PC-9 (cell line): ENCODE results near the gene ACHE. TPM values are rescaled to one million over a fixed set of nuclear protein-coding genes. Genes with fewer than 3 reads are reported as not detected.

ENCODE experiments used
- BruUV-seq: library from RNA; stranded (reverse); fragments of 400-500 nt; replicated peaks from 2 replicates; lab custom pipeline; 2021; lab: Mats Ljungman, UMichigan
- CTCF ChIA-PET: fragments of 300-600 bp; sonication (Branson Sonifier 250); formaldehyde crosslinking; loops from one replicate; lab custom pipeline; 2022; ENCODE audit warnings: antibody characterized with exemption; lab: Charles Lee
- POLR2A ChIA-PET: fragments of 300-600 bp; sonication (Branson Sonifier 250); formaldehyde crosslinking; loops from one replicate; lab custom pipeline; 2022; ENCODE audit warnings: antibody characterized with exemption; ENCODE audit not compliant: unreplicated experiment; lab: Charles Lee
- DNase-seq, 2 experiments: peaks; one replicate each; pipeline versions ENCODE4 v3.0.0 to v3.0.0-alpha.2; 2015 to 2022; ENCODE audit warnings: mixed read lengths in 1 of 2
- H2AFZ ChIP-seq: fragments of 200-600 bp; sonication (generic); 2 replicates; pipeline ENCODE4 v1.8.1; 2017; ENCODE audit warnings: antibody characterized with exemption
- H3F3A ChIP-seq: fragments of 200-600 bp; sonication (generic); 2 replicates; pipeline ENCODE4 v1.8.1; 2017; ENCODE audit warnings: antibody characterized with exemption, mild to moderate bottlenecking, low read depth; ENCODE audit not compliant: insufficient read depth
- H3K27ac ChIP-seq: fragments of 200-600 bp; sonication (generic); 2 replicates; pipeline ENCODE4 v1.6.1; 2016; ENCODE audit warnings: mixed run types
- H3K27me3 ChIP-seq: fragments of 200-600 bp; sonication (generic); 2 replicates; pipeline ENCODE4 v1.6.1; 2016; ENCODE audit warnings: low read depth, mixed run types; ENCODE audit not compliant: insufficient read depth
- H3K36me3 ChIP-seq: fragments of 200-600 bp; sonication (generic); 2 replicates; pipeline ENCODE4 v1.6.1; 2016; ENCODE audit warnings: low read depth, mixed run types
- H3K4me1 ChIP-seq: fragments of 200-600 bp; sonication (generic); replicated peaks from 2 replicates; pipeline ENCODE4 v1.6.1; 2016; ENCODE audit warnings: mixed run types; ENCODE audit not compliant: insufficient read depth
- H3K4me2 ChIP-seq: fragments of 200-600 bp; sonication (generic); 2 replicates; pipeline ENCODE4 v1.6.1; 2017; ENCODE audit warnings: mixed run types
- H3K4me3 ChIP-seq: fragments of 200-600 bp; sonication (generic); 2 replicates; pipeline ENCODE4 v1.6.1; 2016; ENCODE audit warnings: mixed run types
- H3K79me2 ChIP-seq: fragments of 200-600 bp; sonication (generic); 2 replicates; pipeline ENCODE4 v1.6.1; 2017; ENCODE audit warnings: low read depth, mixed run types
- H3K9me2 ChIP-seq: fragments of 200-600 bp; sonication (generic); 2 replicates; pipeline ENCODE4 v1.8.1; 2017; ENCODE audit warnings: mild to moderate bottlenecking; ENCODE audit not compliant: insufficient read depth
- H3K9me3 ChIP-seq: fragments of 200-600 bp; sonication (generic); 2 replicates; pipeline ENCODE4 v1.8.1; 2016; ENCODE audit warnings: low read depth; ENCODE audit not compliant: insufficient read depth
- H4K20me1 ChIP-seq: fragments of 200-600 bp; sonication (generic); 2 replicates; pipeline ENCODE4 v1.8.1; 2017; ENCODE audit not compliant: insufficient read depth
- CTCF ChIP-seq: fragments of 200-600 bp; sonication (generic); conservative IDR thresholded peaks from 2 replicates; pipeline ENCODE4 v1.6.1; 2017; ENCODE audit warnings: mixed run types, antibody characterized with exemption, mild to moderate bottlenecking, moderate library complexity
- EZH2 ChIP-seq: fragments of 200-600 bp; sonication (generic); IDR thresholded peaks from 2 replicates; pipeline ENCODE4 v1.8.0; 2017; ENCODE audit warnings: antibody characterized with exemption, low read depth
- intact Hi-C: fragments of 100-400 bp; cut with micrococcal nuclease; formaldehyde crosslinking; loops from one replicate; pipeline ENCODE4 v1.10.0; 2022; ENCODE audit not compliant: unreplicated experiment
- total RNA-seq: library from RNA; stranded (reverse); gene quantifications from 2 replicates; pipeline ENCODE4 v1.2.3, GENCODE V29; 2021

The ACHE gene
- total RNA-seq, 1 experiment from 2014 or later, result 0.35 TPM

GRCh38 chr7:100887516-100888290 lies 8.0 kb downstream of the ACHE start:
- Histone ChIP-seq H3K79me2 (peaks cover 25% of the 10 kb centered on the region), H4K20me1 (peaks cover 4% of the 10 kb centered on the region; the same call in 1 of the 2 replicates), H3K9me2 (no peaks in the 10 kb centered on the region), H3K4me2 (peak overlapping the region; percentile 95), H3K27me3 (no peaks in the 10 kb centered on the region), H3K36me3 (peaks cover 24% of the 10 kb centered on the region), H3K9me3 (no peaks in the 10 kb centered on the region), H3F3A (peaks cover 66% of the 10 kb centered on the region), H3K27ac (no peak overlapping the region), H3K4me3 (peak overlapping the region; percentile 89; the same call in 1 of the 2 replicates), H2AFZ (no peak overlapping the region), H3K4me1 (peaks cover 26% of the 10 kb centered on the region)
- TF ChIP-seq EZH2 (no peak), CTCF (no peak)
- BruUV-seq, result TSS peak; percentile 13
- DNase-seq, result no peak
- ChIA-PET POLR2A (interaction anchor here (0.6 to 1.2 kb wide), 3 partner anchors 13 to 459 kb away, joined by 3 to 12 read pairs (median 4); partner anchors contain the start of gene SRRT), CTCF (interaction anchor here (0.6 kb wide), 1 partner anchor 418 kb away, joined by 9 read pairs; no protein-coding TSS in a partner anchor)
- intact Hi-C loops, result loop anchor here (2.0 kb wide), 1 partner anchor 183 kb away; no protein-coding TSS in a partner anchor

GRCh38 chr7:100886936-100887515 lies 8.7 kb downstream of the ACHE start:
- CTCF ChIA-PET, result no interaction called here
- POLR2A ChIA-PET, result interaction anchor here (0.6 to 1.2 kb wide), 3 partner anchors 12 to 458 kb away, joined by 3 to 12 read pairs (median 4); partner anchors contain the start of gene SRRT
- intact Hi-C loops, result no loop called here
- H3K4me3 ChIP-seq, result no peak overlapping the region
- peaks cover 63% of the 10 kb centered on the region for H3F3A ChIP-seq
- H3K9me2 ChIP-seq, result no peaks in the 10 kb centered on the region
- H3K9me3 ChIP-seq, result no peaks in the 10 kb centered on the region
- peaks cover 24% of the 10 kb centered on the region for H3K36me3 ChIP-seq
- H3K4me1 ChIP-seq, result peaks cover 26% of the 10 kb centered on the region
- H4K20me1 ChIP-seq, result peaks cover 4% of the 10 kb centered on the region; the same call in 1 of the 2 replicates
- H3K27ac ChIP-seq, result no peak overlapping the region
- no peak overlapping the region for H2AFZ ChIP-seq
- no peaks in the 10 kb centered on the region for H3K27me3 ChIP-seq
- no TSS peak for BruUV-seq
- H3K4me2 ChIP-seq, result no peak overlapping the region
- TF ChIP-seq EZH2 (no peak), CTCF (no peak)
- DNase-seq, result no peak
- H3K79me2 ChIP-seq, result peaks cover 27% of the 10 kb centered on the region

GRCh38 chr7:100886142-100886935 lies 9.3 kb downstream of the ACHE start:
- intact Hi-C loops, result no loop called here
- Histone ChIP-seq H3K27me3 (no peaks in the 10 kb centered on the region), H4K20me1 (peaks cover 8% of the 10 kb centered on the region), H3K4me3 (no peak overlapping the region), H3K27ac (no peak overlapping the region), H3K4me1 (peaks cover 19% of the 10 kb centered on the region), H3K4me2 (no peak overlapping the region), H3K9me3 (no peaks in the 10 kb centered on the region), H2AFZ (no peak overlapping the region), H3F3A (peaks cover 56% of the 10 kb centered on the region), H3K79me2 (peaks cover 33% of the 10 kb centered on the region), H3K9me2 (no peaks in the 10 kb centered on the region), H3K36me3 (peaks cover 27% of the 10 kb centered on the region)
- CTCF ChIA-PET, result no interaction called here
- TF ChIP-seq CTCF (no peak), EZH2 (no peak)
- POLR2A ChIA-PET, result interaction anchor here (0.6 to 1.2 kb wide), 3 partner anchors 12 to 332 kb away, joined by 3 to 12 read pairs (median 4); partner anchors contain the start of genes SRRT and ZNHIT1
- DNase-seq, result no peak
- no TSS peak for BruUV-seq
